GM12872 (cell line): Measurements from ENCODE around the gene EFCAB8.

Experiments
- TF ChIP-seq, protein P1 (sequence below): IDR thresholded peaks from 3 replicates; pipeline ENCODE4 v1.5.1; 2011; ENCODE audit warnings: low read depth, mild to moderate bottlenecking, low read length, moderate library complexity; ENCODE audit not compliant: insufficient read depth

The EFCAB8 gene

DNA sequence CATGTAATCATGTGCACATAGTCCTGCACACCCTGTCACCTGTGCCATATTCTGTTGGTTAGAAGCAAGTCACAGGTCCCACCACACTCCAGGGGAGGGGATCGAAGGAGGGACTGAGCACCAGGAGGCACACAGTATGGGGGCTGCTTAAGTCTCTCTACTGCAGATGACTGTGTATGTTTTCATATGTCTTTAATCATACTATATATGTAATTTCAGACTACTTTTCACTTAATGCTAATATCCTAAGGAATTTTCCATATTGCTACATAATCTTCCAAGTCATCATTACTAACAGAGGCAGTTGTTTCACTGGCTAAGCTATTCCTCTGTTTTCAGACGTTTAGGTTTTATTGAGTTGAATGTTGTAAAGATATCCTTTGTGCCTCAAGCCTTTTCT lies 10.8 kb downstream of the EFCAB8 start:
- TF ChIP-seq, protein P1, sequence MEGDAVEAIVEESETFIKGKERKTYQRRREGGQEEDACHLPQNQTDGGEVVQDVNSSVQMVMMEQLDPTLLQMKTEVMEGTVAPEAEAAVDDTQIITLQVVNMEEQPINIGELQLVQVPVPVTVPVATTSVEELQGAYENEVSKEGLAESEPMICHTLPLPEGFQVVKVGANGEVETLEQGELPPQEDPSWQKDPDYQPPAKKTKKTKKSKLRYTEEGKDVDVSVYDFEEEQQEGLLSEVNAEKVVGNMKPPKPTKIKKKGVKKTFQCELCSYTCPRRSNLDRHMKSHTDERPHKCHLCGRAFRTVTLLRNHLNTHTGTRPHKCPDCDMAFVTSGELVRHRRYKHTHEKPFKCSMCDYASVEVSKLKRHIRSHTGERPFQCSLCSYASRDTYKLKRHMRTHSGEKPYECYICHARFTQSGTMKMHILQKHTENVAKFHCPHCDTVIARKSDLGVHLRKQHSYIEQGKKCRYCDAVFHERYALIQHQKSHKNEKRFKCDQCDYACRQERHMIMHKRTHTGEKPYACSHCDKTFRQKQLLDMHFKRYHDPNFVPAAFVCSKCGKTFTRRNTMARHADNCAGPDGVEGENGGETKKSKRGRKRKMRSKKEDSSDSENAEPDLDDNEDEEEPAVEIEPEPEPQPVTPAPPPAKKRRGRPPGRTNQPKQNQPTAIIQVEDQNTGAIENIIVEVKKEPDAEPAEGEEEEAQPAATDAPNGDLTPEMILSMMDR = no peak

- TF ChIP-seq, protein P1 = no peak
These were observed 12.3 kb downstream of the EFCAB8 start for GRCh38 chr20:32870985-32871384.

DNA sequence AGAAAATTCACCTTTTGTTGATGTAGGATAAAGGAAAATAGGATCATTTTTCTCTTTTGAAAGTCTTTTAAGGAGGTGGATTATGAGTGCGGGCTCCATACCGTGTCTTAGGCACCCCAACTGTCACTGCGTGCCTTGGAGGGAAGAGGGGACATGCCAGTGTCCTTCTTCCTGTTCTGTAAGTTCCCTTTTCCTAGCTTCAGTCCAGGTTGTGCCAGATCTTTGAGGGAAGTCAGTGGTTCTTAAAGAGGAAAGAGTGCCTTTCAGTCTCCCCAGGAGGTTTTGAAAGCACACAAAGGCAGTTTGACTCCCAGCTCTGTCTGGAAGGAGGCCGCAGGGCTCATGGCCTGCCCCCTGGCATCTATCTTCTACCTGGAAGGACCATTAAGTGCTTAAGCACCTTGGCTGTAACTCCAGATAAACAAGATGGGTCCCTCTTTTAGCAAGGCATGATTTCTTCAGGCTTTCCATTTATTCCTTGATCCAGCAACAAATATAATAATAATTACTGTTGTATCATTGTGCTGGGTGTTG lies 13.0 kb downstream of the EFCAB8 start:
- TF ChIP-seq, protein P1 = no peak

GRCh38 chr20:32872266-32872665 lies 13.5 kb downstream of the EFCAB8 start:
- TF ChIP-seq, protein P1 = no peak

GRCh38 chr20:32875673-32876072 lies 16.9 kb downstream of the EFCAB8 start:
- TF ChIP-seq, protein P1 = no peak

DNA sequence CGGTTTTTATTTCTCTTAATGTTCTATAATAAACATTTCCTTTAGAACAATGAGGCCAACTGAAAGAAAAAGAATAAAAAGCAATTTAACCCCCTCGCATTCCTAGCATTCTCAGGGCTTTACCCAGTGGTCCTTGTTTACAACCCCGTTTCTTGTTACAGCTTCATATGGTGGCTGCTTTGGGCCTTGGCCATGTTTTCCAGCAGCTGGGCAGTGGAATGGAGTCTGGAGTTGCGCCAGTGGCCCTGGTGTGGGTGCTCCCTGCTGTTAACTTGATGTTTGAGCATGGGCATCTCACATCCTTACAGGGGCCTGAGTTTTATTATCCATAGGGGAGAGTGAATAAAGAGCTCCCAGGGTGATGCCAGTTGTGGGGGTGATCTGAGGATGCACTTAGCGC lies 18.8 kb downstream of the EFCAB8 start:
- TF ChIP-seq, protein P1 = no peak

- TF ChIP-seq, protein P1 = no peak
These were observed 20.1 kb downstream of the EFCAB8 start for GRCh38 chr20:32878820-32879219.

DNA sequence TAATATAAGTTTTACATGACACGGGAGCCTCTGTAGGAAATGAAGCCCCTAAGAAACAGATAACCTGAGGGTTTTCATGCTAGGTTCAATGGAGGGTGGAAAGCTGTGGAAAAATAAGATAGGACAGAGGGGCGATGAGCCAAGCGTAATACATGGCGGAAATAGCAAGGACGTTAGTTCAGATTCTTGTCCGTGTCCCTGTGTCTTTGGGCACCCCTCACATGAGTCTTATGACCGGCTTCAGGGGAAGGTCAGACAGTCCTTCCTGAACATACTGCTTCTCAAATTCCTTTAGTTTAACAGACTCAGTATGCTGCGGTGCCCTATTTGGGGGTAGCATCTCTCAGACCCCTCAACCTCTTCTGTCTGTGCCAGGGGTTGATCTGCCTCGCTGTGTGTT lies 20.8 kb downstream of the EFCAB8 start:
- TF ChIP-seq, protein P1 = no peak
